HG02763 (cell line): Measurements from ENCODE around the gene SLC4A2.

Source experiments
- ATAC-seq: cut with Tn5 transposase; IDR thresholded peaks from one replicate; pipeline ENCODE4 v1.9.1; 2021; ENCODE audit warnings: mild to moderate bottlenecking, moderate library complexity; ENCODE audit not compliant: unreplicated experiment

The SLC4A2 gene

DNA sequence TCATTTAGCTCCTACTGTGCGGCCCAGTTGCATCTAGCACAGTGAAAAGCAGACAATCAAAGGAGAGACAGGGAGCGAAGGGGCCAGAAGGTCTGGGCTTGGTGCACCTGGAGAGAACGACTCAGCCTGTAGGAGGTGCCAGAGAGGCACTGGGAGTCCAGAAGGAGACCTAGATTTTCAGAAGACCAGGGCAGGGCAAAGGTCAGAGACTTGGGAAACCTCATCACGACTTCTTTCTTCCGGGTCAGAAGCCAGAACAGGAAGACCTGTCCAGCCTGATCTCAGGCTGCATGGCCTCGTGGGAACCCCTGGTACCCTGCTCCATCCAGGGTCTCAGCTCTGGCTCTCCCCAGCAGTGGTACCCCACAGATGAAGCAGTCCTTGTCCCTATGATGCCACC is 32.0 kb downstream of the SLC4A2 start:
- ATAC-seq, result no peak

DNA sequence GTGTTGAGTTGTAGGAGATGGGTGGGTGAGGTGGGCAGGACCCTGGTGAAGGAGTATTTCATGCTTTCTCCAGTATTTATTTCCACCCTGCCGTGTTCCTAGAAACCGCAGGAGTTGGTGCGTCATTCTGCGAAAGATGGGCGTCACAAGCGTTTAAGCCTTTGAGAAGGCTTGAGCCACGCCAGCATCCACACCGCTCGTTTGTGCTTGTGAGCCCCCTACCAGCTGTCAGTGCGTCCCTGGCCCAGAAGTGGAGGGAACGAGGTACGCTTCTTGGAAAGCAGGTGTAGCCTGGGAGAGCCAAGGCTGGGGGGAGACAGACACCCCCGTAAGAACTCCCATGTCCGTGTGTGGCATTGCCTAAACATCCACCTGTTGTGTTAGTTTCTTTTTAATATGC is 32.6 kb downstream of the SLC4A2 start:
- no peak for ATAC-seq

DNA sequence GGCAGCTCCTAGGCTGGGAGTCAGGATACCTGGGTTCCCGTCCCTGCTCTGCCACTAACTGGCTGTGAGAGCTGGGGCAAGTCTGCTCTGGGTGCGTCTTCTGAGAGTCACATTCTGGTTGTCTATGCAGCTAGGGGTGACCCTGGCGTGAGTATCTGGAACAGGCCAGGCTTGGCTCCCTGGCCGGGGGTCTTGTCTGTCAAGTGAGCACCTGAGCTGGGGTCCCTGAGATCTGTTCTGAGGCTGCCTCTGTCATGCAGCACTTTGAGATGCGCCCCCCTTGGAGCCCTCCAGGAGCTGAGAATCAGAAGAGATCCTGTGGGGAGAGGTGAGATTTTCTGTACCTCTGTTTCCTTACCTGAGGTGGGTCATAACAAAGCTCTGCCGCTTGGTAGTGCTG is 34.4 kb downstream of the SLC4A2 start:
- no peak for ATAC-seq

DNA sequence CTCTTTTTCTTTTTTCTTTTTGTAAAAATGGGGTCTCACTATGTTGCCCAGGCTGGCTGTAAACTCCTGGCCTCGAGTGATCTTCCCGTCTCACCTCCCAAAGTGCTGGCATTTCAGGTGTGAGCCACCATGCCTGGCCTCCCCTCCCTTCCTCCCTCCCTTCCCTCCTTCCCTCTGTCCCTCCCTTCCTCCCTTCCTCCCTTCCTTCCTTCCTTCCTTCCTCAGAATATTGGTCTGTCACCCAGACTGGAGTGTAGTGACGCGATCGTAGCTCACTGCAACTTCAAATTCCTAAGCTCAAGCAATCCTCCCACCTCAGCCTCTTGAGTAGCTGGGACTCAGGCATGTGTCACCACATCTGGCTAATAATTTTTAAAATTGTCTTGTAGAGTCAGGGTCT is 35.3 kb downstream of the SLC4A2 start:
- ATAC-seq, result no peak

DNA sequence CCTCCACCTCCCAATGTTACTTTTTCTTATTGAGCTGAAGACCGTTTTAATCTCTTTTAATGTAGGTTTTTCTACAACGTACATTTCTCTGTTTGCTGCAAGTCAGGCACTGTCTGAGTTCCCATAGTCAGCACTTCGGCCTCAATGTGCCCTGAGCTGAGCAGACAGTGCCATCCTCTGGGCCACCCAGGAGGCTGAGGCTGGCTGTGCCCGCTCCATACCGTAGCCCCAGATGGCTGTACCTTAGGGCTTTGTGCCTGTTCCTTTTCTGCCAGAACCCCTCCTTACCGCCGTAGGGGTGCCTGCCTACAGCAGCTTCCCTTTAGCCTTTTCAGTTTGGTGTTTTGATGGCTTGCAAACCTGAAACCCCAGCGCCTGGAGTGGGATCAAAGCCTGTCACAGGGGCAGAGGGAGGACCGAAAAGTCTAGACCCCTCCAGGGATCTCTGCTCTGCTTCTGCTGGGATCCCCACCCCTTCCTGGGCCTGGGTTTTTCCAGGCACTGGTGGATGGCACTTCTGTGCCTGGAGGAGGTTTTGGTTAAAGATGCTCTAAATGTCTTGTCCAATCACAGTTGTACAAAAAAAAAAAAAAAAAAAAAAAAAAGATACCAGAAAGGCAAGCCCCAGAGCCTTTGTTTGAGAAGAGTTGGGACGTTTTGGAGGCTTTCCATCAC is 35.9 kb downstream of the SLC4A2 start:
- no peak for ATAC-seq

DNA sequence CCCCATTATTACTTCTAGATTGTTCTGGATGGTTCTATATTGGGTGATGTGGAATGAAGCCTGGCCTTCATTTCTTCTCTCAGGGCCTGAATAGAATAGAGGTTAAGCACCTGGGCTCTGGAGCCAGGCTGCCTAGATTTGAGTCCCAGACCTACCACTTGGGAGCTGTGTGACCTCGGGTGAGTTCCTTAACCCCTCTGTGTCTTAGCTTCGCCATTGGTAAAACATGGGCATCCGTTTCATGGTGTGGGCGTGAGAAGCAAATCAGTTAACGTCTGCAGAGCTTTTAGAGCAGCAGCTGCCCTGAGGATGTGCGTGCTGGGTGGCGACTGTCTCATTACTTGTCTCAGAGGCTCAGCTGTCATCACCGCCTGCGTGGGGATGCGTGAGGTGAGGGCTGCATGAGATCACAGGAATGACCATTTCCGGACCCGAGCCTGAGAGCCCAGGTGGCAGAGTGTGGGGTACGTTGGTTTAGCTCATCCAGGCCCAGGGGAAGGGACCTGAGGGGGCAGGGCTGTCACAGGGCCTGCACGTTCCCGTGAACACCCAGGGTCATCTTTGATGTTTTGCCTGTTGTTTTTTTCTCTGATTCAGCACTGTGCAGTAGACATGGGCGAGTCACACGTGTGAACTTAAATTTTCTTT is 36.6 kb downstream of the SLC4A2 start:
- no peak for ATAC-seq

DNA sequence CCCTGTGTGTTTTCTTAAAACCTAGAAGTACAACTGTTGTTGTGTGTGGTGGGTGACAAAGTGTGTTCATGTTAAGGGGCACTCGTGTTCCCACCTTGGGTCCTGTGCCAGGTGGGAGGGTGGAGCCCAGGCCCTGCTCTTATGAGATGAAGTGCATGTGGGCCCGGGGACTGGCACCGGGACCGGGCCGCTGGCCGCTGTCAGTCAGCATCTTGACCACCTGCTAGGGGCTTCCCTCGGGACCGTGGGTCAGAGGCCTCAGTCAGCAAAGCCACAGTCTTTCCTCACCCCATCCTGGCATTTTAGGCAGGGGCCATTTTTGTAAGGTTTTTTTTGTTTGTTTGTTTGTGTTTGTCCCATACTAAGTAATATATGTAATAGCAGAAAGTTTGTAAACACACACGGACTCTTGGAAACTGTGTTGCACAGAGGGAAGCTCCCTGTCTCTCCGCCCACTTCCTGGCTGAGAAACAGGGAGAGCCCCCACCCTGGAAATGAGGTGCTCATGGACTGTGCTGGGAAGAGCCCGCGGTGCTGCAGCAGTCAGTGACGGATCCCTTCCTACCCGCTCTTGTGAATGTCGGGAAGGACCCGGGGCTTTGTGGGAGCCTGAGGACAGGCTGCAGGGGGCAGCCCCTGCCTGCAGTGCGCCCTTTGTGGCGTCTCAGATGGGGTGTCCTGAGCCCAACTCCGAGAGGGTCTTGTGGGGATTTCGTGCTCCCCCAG is 40.3 kb downstream of the SLC4A2 start:
- ATAC-seq, result no peak

DNA sequence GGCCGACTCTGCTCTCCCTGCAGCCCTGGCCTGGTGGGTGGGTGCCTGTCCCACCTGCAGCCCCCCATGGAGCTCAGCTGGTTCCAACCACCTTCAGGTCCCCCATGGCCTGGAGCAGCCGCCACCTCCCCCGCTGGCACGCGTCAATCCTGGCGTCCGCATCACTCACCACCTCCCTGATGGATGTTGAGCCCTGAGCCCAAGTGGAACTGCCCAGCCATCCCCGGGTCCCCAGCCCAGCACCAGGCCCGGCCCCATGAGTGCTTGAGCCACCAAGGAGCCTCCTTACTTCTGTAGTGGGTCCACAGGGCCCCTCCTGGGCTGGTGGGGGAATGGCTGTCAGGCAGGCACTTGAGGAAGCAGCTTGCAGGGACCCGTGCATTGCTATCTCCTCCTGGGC is 41.5 kb downstream of the SLC4A2 start:
- no peak for ATAC-seq

DNA sequence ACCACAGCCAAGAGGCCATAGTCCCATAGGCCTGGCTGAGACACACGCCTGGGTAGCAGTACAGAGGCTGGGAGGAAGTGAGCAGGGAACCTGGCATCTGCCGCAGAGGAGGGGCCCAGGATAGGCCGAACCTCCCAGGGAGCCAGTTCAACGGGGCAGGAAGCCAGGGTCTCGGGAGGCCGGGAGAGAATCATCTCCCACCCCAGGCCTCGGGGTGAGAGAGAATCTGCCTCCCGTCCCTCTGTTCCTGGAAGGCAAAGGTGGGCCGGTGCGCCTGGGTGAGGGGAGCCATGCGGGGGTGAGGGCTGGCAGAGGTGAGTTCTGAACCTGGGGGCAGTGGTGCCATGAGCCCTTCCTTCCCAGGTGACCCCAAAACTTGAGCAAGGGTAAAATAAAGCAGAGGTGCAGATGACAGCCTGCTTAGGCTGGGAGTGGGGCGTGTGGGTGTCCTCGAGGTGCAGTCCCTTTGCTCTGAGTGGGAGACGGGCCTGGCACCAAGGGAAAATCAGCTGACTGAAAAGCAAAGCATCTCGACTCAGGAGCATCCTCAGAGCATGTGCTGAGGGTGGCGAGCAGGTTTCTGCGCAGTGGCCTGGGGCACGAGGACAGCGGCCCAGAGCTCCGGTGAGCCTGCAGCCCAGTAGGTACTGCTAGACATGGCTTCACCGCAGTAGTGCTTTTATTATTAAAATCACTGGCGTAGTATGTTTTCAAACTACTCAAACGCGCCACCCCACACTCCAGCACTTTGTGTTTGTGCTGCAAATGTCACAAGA is 42.4 kb downstream of the SLC4A2 start:
- no peak for ATAC-seq

DNA sequence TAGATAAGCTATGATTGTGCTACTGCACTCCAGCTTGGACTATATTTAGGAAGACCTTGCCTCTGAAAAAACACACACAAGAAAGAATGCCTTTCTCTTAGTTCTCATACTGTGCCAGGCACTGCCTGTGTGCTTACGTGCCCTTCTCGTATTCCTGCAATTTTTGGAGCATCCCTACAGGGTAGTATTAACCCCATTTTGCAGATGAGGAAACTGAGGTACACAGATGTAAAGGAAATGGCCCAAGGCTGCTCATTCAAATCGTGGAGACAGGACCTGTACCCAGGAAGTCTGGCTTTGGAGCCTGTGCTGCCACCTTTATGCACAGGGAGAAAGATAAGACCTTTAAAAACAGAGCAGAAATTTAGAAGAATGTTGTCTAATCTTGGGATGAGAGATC is 43.6 kb downstream of the SLC4A2 start:
- ATAC-seq, result no peak

DNA sequence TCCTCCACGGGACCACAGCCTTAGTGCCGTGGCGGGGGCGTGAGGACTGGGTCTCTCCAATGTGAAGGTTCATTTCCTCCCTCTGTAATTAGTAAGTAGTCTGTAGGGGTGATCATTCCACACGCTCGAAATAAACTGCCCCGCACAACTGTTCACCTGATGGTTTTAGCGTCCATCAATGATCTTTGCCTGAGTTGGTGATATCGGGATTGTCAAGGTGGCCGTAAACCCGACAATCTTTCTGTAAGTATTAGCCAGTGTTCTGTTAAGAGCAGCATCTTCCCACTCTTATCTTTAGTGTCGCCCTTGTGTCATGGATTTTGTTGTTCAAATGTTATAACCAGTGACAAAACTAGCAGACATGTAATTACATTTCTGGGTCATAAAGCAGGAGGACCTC is 44.6 kb downstream of the SLC4A2 start:
- ATAC-seq, result no peak

DNA sequence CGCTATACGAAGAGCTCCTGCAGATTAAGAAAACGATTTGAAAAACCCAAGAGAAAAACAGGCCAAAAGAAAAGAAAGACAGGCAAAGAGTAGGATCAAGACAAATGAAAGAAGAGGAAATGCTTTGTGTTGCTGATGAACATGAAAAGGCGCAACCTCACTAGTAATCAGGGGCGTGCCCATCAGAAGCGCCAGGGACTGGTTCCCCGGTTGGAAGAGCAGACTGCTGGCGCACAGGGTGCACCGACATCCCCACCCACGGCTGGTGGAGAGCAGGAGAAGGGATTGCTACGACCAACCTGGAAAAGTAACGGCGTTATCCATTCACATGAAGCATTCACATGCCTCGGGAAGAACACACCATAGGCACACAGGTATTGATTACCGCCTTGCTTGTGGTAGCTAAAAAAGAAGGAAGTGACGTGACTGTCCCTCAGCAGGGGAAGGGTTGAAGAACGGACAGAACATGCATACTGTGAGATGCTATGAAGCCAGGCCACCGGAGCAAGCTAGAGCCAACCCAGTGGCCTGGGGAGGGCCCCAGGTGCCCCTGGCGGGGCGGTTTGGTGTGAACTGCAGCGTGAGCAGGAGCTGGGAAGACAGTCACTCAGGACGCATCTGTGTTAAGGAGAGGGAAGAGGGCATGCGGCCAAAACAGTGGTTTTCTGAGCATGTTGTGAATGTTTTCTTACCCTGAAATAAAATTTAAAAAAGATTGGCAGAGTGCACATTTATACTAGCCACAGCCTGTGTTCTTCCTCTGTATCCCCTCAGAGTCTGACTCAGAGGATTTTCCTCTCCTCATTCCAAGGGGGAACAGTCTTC is 45.2 kb downstream of the SLC4A2 start:
- no peak for ATAC-seq

DNA sequence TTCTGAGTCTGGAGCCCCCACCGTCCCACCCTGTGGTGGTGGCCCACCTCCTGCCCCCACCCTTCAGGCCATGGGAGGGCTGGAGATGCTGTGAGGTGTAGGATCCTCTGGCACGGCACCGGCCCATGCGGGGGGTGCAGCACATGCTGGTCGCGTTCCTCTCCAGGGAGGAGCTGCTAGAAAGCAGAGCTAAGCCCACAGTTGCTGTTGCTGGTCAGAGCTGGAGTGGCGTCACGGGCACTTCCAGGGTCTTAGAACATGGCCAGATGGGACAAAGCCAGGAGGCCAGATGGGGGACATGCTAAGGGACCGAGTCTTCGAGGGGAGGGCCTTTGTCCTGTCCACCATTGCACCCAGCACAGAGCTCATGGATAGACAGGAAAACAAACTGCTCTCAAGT is 48.5 kb downstream of the SLC4A2 start:
- no peak for ATAC-seq

DNA sequence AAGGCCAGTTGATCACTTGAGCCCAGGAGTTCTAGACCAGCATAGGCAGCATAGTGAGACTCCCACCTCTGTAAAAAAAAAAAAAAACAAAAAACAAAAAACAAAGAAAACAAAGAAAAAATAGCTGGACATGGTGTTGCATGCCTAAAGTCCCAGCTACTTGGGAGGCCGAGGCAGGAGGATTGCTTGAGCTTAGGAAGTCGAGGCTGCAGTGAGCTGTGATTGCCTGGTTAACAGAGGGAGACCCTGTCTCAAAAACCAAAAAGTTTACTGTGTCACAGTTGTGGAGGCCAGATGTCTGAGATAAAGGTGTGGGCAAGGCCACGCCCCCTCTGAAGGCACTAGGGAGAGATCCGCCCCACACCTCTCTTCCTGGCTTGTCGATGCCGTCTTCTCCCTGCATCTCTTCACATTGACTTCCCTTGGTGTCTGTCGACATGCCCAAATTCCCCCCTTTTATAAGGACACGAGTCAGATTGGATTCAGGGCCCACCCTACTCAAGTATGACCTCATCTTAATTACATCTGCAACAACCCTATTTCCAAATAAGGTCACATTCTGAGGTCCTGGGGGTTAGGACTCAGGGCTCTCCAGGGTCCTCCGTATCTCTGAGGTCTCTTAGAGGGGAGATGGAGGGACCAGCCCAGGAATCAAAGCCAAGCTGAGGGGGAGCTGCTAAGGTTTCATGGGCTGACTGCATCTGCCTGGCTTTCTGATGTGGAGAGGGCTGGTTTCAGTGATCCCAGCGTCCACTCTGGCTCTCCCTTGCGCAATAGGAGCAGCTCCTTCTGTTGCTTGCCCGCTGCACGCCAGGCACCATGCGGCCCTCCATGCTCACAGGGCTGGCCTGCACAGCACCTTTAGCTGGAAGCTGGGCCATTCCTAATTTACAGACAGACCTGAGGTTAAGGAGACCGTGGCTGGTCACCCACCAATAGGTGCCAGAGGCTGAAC is 50.0 kb downstream of the SLC4A2 start:
- ATAC-seq, result no peak

DNA sequence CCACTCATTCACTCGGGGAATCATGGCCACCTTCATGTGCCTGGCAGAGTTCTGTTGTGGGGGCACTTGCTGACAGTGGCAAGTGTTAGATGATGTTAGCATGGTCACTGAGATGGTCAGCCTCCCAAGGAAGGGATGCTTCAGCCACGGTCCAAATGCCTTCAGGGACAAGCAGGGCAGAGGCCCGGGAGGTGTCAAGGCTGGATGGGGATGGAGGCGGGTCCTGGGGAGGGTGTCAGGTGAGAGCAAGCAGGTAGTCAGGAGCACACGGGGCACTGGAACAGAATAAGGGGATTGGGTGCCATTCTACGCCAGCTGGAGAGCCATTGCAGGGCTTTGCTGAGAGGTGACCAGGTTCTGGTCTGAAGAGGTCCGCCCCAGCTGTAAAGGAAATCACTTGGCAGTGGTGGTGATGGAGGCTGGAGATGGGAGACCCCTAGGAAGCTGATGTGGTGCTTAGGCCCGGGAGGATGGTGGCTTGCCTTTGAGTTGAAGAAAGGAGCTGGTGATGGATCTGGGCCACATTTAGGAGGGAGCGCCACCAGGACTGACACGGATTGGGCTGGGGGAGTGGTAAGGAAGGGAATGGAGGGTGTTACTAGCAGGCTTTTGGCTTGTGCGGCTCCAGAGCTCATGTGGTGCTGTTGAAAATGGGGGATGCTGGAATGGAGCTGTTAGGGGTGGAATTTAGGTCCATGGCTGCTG is 51.0 kb downstream of the SLC4A2 start:
- no peak for ATAC-seq

DNA sequence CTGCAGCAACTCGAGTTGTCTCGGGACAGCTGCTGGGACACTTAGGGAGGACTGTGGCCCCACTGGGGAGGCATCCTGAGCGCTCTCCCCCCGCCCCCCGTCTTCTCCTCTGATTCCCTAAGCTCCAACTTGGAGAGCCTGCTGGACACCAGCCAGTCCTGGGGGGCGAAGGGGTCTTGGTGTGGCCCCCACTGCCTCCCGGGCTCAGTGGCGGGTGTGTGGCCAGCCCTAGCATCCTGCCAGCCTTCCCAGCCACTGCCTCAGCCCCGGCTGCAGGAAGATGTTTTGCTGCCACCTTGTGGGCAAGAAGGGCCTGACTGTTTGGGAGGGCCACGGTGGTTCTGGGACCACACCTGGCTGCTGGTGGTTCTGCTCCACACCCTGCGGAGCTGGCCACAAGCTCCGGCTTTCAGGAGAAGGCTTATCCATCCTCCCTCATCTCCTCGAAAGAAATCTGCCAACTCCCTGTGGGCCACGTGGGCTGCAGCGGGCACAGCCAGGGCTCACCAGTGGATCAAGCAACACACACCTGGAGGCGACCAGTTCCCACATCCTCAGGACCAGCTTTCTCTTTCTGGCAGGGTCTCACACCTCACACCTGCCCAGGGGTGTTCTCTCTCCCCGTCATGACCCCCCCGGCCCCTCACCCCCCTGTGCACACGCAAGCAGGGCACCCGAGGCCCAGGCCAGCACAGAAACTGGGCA is 51.7 kb downstream of the SLC4A2 start:
- no peak for ATAC-seq

DNA sequence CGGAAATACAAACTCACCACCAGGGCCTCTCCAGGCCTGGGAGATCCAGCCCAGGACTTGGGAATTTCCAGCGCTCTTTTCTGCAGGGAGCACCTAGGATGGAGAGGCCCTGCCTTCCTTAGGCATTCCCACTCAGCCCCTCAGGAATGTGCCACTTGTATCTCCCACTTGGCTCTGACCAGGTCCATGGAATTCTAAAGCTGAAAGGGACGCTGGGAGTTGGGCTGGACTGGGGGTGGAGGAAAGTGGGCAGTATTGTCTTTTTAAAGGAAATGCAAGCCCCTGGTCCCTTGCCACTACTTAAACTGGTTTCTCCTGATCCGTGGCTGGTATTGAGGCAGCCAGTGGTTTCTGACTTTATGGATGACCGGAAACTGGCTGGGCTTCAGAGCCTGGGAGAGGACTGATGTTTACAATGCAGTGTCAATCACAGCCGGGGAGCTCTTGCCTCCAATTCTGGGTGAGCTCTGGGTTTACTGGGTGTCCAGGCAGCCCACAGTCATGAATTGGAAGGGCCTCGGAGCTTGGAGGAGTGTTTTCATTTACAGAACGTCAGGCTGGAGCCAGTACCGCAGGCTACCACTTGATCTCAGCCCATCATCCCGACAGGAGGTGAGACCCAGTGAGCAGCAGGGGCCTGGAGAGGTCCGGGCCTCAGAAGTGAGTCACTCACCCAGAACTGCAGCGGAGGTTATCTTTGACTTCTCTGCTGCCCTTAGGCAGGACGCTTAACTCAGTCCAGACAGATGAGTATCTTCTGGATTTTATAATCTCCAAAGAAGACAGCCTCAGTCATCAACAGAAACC is 54.2 kb downstream of the SLC4A2 start:
- ATAC-seq, result no peak
